Epithelial cell of esophagus (primary cell): ENCODE data around the gene SMAD1.
A peak's percentile ranks its signal among the peaks of the same experiment; 100 is the strongest.

Source experiments
- DNase-seq: peaks from one replicate; pipeline ENCODE4 v3.0.0; 2010; ENCODE audit warnings: low read depth
- H3K4me3 ChIP-seq: 2 replicates; pipeline ENCODE4 v1.5.1; 2011; ENCODE audit warnings: mild to moderate bottlenecking, low read length, control low read depth
- TF ChIP-seq, protein P1 (sequence below): IDR thresholded peaks from 2 replicates; pipeline ENCODE4 v1.5.1; 2011; ENCODE audit warnings: low read depth, mild to moderate bottlenecking, low read length, control low read depth, inconsistent platforms; ENCODE audit not compliant: insufficient read depth; ENCODE audit errors: missing control alignments

Gene SMAD1

GRCh38 chr4:145554691-145555090 lies 73.0 kb downstream of the SMAD1 start:
- no peak overlapping the region for H3K4me3 ChIP-seq
- TF ChIP-seq, protein P1, sequence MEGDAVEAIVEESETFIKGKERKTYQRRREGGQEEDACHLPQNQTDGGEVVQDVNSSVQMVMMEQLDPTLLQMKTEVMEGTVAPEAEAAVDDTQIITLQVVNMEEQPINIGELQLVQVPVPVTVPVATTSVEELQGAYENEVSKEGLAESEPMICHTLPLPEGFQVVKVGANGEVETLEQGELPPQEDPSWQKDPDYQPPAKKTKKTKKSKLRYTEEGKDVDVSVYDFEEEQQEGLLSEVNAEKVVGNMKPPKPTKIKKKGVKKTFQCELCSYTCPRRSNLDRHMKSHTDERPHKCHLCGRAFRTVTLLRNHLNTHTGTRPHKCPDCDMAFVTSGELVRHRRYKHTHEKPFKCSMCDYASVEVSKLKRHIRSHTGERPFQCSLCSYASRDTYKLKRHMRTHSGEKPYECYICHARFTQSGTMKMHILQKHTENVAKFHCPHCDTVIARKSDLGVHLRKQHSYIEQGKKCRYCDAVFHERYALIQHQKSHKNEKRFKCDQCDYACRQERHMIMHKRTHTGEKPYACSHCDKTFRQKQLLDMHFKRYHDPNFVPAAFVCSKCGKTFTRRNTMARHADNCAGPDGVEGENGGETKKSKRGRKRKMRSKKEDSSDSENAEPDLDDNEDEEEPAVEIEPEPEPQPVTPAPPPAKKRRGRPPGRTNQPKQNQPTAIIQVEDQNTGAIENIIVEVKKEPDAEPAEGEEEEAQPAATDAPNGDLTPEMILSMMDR = no peak
- DNase-seq = peak; percentile 14

- DNase-seq = peak; percentile 78
- H3K4me3 ChIP-seq = no peak overlapping the region
- TF ChIP-seq, protein P1 = peak; percentile 96
These were observed 76.1 kb downstream of the SMAD1 start for GRCh38 chr4:145557720-145558119.

- TF ChIP-seq, protein P1 = no peak
- DNase-seq = no peak
- no peak overlapping the region for H3K4me3 ChIP-seq
These were observed 81.8 kb downstream of the SMAD1 start for GRCh38 chr4:145563293-145563985.

DNA sequence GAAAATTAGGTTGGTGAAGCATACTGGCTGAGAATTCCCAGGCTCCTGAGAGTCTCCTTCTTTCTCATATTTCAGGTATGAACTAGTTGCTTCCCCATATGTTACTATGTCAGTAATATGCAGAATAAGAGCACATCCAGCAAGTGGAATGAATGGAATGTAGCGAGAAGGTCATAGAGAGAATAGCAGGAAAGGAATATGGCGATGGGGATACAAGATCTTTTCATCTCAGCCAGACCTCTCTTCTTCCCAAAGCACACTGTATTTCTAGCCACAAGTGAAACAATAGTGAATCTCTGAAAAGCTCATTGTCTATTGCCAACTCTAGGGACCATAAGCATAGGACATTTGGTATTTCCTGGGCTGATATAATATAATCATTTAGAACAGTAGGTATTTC lies 82.9 kb downstream of the SMAD1 start:
- TF ChIP-seq, protein P1 = no peak
- H3K4me3 ChIP-seq = no peak overlapping the region
- no peak for DNase-seq

- H3K4me3 ChIP-seq = no peak overlapping the region
- TF ChIP-seq, protein P1 = no peak
- DNase-seq = no peak
These were observed 83.7 kb downstream of the SMAD1 start for GRCh38 chr4:145565328-145565727.

DNA sequence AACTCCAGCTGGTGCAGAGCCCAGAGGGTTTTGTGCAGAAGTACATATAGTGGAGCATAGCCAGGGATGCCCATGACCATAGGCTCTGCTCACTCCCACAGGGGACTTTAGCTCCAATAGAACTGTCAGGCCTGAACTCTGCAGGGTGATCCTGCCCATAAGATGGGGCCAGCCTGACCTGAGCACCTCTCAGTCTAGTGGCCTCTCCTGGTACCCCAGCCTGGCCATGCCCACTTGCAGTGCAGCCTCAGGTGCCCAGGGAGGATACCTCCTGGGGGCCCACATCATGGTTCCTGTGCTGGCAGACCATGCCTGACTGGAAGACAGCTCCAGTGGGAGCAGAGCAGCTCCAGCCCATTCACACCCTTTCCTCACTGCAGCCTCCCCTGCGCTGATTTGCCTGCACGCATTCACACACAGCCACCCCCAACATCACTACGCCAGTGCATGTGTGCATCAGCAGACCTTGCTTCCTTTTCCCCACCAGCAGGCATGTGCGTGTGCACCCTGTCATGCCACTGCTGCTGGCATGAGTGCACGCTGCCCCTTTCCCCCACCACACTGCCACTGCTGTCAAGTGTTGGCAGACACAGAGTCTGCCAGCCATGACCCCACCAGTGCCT lies 84.5 kb downstream of the SMAD1 start:
- no peak overlapping the region for H3K4me3 ChIP-seq
- DNase-seq = no peak
- TF ChIP-seq, protein P1 = no peak

DNA sequence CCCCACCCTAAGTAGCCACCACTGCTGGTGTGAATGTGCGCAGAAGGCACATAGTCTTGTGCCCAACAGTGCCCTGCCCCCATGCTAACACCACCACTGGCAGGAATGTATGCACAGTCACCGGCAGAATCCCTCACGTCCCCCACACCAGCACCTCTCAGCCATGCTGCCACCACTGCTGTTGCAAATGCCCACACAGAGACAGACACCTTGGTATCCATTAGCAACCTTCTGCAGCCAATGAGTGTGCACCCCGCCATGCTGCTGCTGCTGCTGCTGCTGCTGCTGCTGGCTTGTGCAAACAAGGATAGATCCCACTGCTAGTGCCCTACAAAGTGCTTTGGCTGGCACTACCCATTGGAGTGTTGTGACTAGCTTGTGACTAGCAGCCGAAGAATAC lies 85.1 kb downstream of the SMAD1 start:
- TF ChIP-seq, protein P1 = no peak

More for the DNA sequence above, 85.1 kb downstream of the SMAD1 start:
- no peak overlapping the region for H3K4me3 ChIP-seq
- no peak for DNase-seq
